Osteoblast (primary cell): ENCODE data around the gene RPS5. TPM values are rescaled to one million over a fixed set of nuclear protein-coding genes. Genes with fewer than 3 reads are reported as not detected.
"Not testable (repeated sequence)": the region's sequence is repeated elsewhere in the genome, so short reads cannot be mapped to it uniquely, and the experiment has no call there.

Experiments used
- DNase-seq: peaks from one replicate; pipeline ENCODE4 v3.0.0; 2011; ENCODE audit warnings: low spot score, mixed read lengths; ENCODE audit not compliant: insufficient read length; ENCODE audit errors: missing footprints
- H2AFZ ChIP-seq: 2 replicates; pipeline ENCODE4 v1.6.0; 2011; ENCODE audit warnings: mild to moderate bottlenecking, low read length
- H3K27ac ChIP-seq: 2 replicates; pipeline ENCODE4 v1.5.1; 2011; ENCODE audit warnings: mild to moderate bottlenecking, low read depth, low read length, moderate library complexity
- H3K27me3 ChIP-seq: 2 replicates; pipeline ENCODE4 v1.6.0; 2012; ENCODE audit warnings: mild to moderate bottlenecking, control low read depth, inconsistent platforms, low read length, moderate library complexity; ENCODE audit not compliant: insufficient read depth
- H3K36me3 ChIP-seq: 2 replicates; pipeline ENCODE4 v1.5.1; 2011; ENCODE audit warnings: mild to moderate bottlenecking, low read length, control low read depth, moderate library complexity; ENCODE audit not compliant: insufficient read depth
- H3K4me1 ChIP-seq: 2 replicates; pipeline ENCODE4 v1.5.1; 2011; ENCODE audit warnings: mild to moderate bottlenecking, low read length, control low read depth, moderate library complexity; ENCODE audit not compliant: insufficient read depth
- H3K4me2 ChIP-seq: 2 replicates; pipeline ENCODE4 v1.6.0; 2011; ENCODE audit warnings: mild to moderate bottlenecking, low read length; ENCODE audit not compliant: insufficient read depth
- H3K4me3 ChIP-seq: fragments of 200-600 bp; sonication (generic); 3 replicates; pipeline ENCODE4 v1.5.1; 2012; ENCODE audit warnings: mild to moderate bottlenecking, low read length, inconsistent platforms; ENCODE audit not compliant: insufficient read depth
- H3K79me2 ChIP-seq: 2 replicates; pipeline ENCODE4 v1.6.0; 2012; ENCODE audit warnings: mild to moderate bottlenecking, low read length, control low read depth, inconsistent platforms; ENCODE audit not compliant: insufficient read depth
- H3K9me3 ChIP-seq: 2 replicates; pipeline ENCODE4 v1.5.1; 2011; ENCODE audit warnings: low read depth, low read length, control low read depth
- H4K20me1 ChIP-seq: 2 replicates; pipeline ENCODE4 v1.6.0; 2012; ENCODE audit warnings: mild to moderate bottlenecking, low read length, control low read depth; ENCODE audit not compliant: insufficient read depth
- CTCF ChIP-seq: IDR thresholded peaks from 2 replicates; pipeline ENCODE4 v1.5.1; 2011; ENCODE audit warnings: mild to moderate bottlenecking, low read depth, low read length, moderate library complexity; ENCODE audit errors: extremely low read depth
- total RNA-seq: library from RNA; depleted of rRNA; stranded (reverse); fragments of >200 nt; gene quantifications from 2 replicates; pipeline ENCODE4 v1.2.3, GENCODE V29; 2012

Gene RPS5
- total RNA-seq, 1 donor = 1,166 TPM

GRCh38 chr19:58345558-58345957, 41.5 kb upstream of the RPS5 start:
- H3K27ac ChIP-seq = no peak overlapping the region
- no peaks in the 10 kb centered on the region for H3K79me2 ChIP-seq
- H4K20me1 ChIP-seq = no peaks in the 10 kb centered on the region
- peak; percentile 74 for DNase-seq
- H3K9me3 ChIP-seq = no peaks in the 10 kb centered on the region
- no peak overlapping the region for H3K4me3 ChIP-seq
- H3K4me2 ChIP-seq = no peak overlapping the region
- H2AFZ ChIP-seq = no peak overlapping the region
- no peaks in the 10 kb centered on the region for H3K4me1 ChIP-seq
- no peaks in the 10 kb centered on the region for H3K36me3 ChIP-seq
- peaks cover 27% of the 10 kb centered on the region for H3K27me3 ChIP-seq
- TF ChIP-seq CTCF = no peak

- peak; percentile 95 for DNase-seq
Observed at GRCh38 chr19:58346961-58347929, 39.8 kb upstream of the RPS5 start.

GRCh38 chr19:58348080-58348479, 39.0 kb upstream of the RPS5 start:
- Histone ChIP-seq H3K4me3 (peak overlapping the region; percentile 73), H3K27me3 (peaks cover 27% of the 10 kb centered on the region), H3K4me2 (peak overlapping the region; percentile 74)
- H2AFZ ChIP-seq, H3K4me1 ChIP-seq, H4K20me1 ChIP-seq, H3K9me3 ChIP-seq, H3K36me3 ChIP-seq, H3K79me2 ChIP-seq, H3K27ac ChIP-seq: not testable (repeated sequence)
- DNase-seq = peak; percentile 53

More at GRCh38 chr19:58346961-58347929, 39.8 kb upstream of the RPS5 start:
- no peaks in the 10 kb centered on the region for H3K79me2 ChIP-seq
- H2AFZ ChIP-seq = peak overlapping the region; percentile 35
- H3K4me1 ChIP-seq = no peaks in the 10 kb centered on the region
- no peak overlapping the region for H3K27ac ChIP-seq
- peak overlapping the region; percentile 74 for H3K4me2 ChIP-seq
- no peaks in the 10 kb centered on the region for H3K36me3 ChIP-seq
- no peak for TF ChIP-seq CTCF
- peak overlapping the region; percentile 73 for H3K4me3 ChIP-seq
- no peaks in the 10 kb centered on the region for H4K20me1 ChIP-seq
- no peaks in the 10 kb centered on the region for H3K9me3 ChIP-seq
- H3K27me3 ChIP-seq = peaks cover 27% of the 10 kb centered on the region

- H3K36me3 ChIP-seq = no peaks in the 10 kb centered on the region
- no peak overlapping the region for H3K27ac ChIP-seq
- no peak for DNase-seq
- H3K9me3 ChIP-seq = no peaks in the 10 kb centered on the region
- H3K4me1 ChIP-seq = no peaks in the 10 kb centered on the region
- H3K4me2 ChIP-seq = peak overlapping the region; percentile 45
- H3K27me3 ChIP-seq = peaks cover 27% of the 10 kb centered on the region
- no peak overlapping the region for H3K4me3 ChIP-seq
- no peak overlapping the region for H2AFZ ChIP-seq
- H4K20me1 ChIP-seq = no peaks in the 10 kb centered on the region
- H3K79me2 ChIP-seq = no peaks in the 10 kb centered on the region
- TF ChIP-seq CTCF = no peak
Observed at GRCh38 chr19:58349590-58349989, 37.5 kb upstream of the RPS5 start.
